Neural progenitor cell (in vitro differentiated cells): Measurements from ENCODE around the gene TRMT5.

Experiments used
- CTCF ChIP-seq: fragments of 200-600 bp; sonication (generic); IDR thresholded peaks from 2 replicates; pipeline ENCODE4 v1.5.1; 2017; ENCODE audit warnings: antibody characterized with exemption, mild to moderate bottlenecking
- EZH2 ChIP-seq: fragments of 200-600 bp; sonication (generic); IDR thresholded peaks from 2 replicates; pipeline ENCODE4 v1.6.1; 2017; ENCODE audit warnings: antibody characterized with exemption, mild to moderate bottlenecking, moderate library complexity

- TF ChIP-seq EZH2, result no peak
- TF ChIP-seq CTCF, result peak; percentile 95
Measured at GRCh38 chr14:61025251-61026223, 44.7 kb upstream of the TRMT5 start.
